ENCODE measurements around the gene MYO15A. TPM values are rescaled to one million over a fixed set of nuclear protein-coding genes. Genes with fewer than 3 reads are reported as not detected.

Gene MYO15A
- total RNA-seq, 2 experiments from 2014 or later, result 0.31 to 0.40 TPM

DNA sequence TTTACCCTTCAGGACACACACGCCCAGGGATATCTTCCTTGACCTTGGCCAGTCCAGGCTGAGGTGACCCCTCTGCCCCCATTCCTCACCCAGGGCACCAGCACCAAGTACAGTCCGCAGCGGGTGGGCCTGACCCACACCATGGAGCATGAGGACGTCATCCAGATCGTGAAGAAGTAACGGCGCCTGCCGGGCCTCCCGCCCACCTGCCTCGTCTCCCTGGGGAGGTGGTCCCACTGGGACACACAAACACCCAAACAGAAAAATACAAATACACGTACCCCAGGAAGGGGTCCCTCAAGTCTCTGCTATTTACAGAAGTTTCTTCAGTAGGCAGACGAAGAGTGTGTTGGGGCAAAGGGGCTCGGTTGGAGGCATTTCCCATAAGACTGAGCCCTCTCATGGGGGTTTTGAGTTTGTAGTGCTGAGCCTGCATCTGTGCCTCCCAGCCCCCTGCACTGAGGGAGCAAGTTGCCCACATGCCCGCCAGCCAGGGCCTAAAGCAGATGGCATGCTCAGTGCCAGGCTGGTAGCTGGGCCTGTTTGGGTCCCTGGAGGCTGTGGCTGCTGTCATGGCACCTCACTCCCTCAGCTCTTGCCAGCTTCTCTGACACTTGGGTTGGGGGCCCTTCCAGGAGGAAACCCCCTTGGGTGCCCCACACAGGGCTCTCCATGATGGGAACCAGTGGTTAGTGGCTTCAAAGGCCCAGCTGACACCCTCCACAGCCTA, 1.3 kb upstream of the MYO15A start:
- intact Hi-C loops (cut with micrococcal nuclease), result no loop called here
- no peaks in the 10 kb centered on the region for H3K4me1 Mint-ChIP-seq (ENCODE audit: low read depth)
- H3K27me3 Mint-ChIP-seq (ENCODE audit: low read depth), result no peaks in the 10 kb centered on the region
- no peaks in the 10 kb centered on the region for H3K9me3 Mint-ChIP-seq
- H3K4me3 Mint-ChIP-seq, result no peak overlapping the region
- CTCF ChIA-PET, result no interaction called here
- no peak for DNase-seq
- no peak overlapping the region for H3K27ac Mint-ChIP-seq
- peaks cover 4% of the 10 kb centered on the region for H3K36me3 Mint-ChIP-seq (ENCODE audit: low read depth)

- no peak for DNase-seq
- Mint-ChIP-seq H3K4me3 (no peak overlapping the region), H3K9me3 (no peaks in the 10 kb centered on the region), H3K27ac (no peak overlapping the region), H3K27me3 (ENCODE audit: low read depth) (no peaks in the 10 kb centered on the region), H3K4me1 (ENCODE audit: low read depth) (no peaks in the 10 kb centered on the region), H3K36me3 (ENCODE audit: low read depth) (peaks cover 4% of the 10 kb centered on the region)
- intact Hi-C loops (cut with micrococcal nuclease), result no loop called here
- CTCF ChIA-PET, result no interaction called here
These were observed 585 bp upstream of the MYO15A start for GRCh38 chr17:18107971-18108370.

GRCh38 chr17:18109935-18110485, 1.5 kb downstream of the MYO15A start:
- Mint-ChIP-seq H3K9me3 (no peaks in the 10 kb centered on the region), H3K36me3 (ENCODE audit: low read depth) (peaks cover 4% of the 10 kb centered on the region), H3K4me3 (no peak overlapping the region), H3K27me3 (ENCODE audit: low read depth) (no peaks in the 10 kb centered on the region), H3K27ac (no peak overlapping the region), H3K4me1 (ENCODE audit: low read depth) (no peaks in the 10 kb centered on the region)
- DNase-seq, result no peak
- intact Hi-C loops (cut with micrococcal nuclease), result no loop called here
- CTCF ChIA-PET, result interaction anchor here (1.7 kb wide), 1 partner anchor 31 kb away, joined by 5 read pairs; no protein-coding TSS in a partner anchor

- H3K4me3 Mint-ChIP-seq, result no peak overlapping the region
- H3K36me3 Mint-ChIP-seq (ENCODE audit: low read depth), result peaks cover 4% of the 10 kb centered on the region
- H3K27ac Mint-ChIP-seq, result no peak overlapping the region
- H3K27me3 Mint-ChIP-seq (ENCODE audit: low read depth), result no peaks in the 10 kb centered on the region
- DNase-seq, result no peak
- no peaks in the 10 kb centered on the region for H3K4me1 Mint-ChIP-seq (ENCODE audit: low read depth)
- no peaks in the 10 kb centered on the region for H3K9me3 Mint-ChIP-seq
- CTCF ChIA-PET, result interaction anchor here (1.1 to 1.7 kb wide), 2 partner anchors 13 to 31 kb away, joined by 3 to 5 read pairs; no protein-coding TSS in a partner anchor
- intact Hi-C loops (cut with micrococcal nuclease), result no loop called here
These were observed 2.1 kb downstream of the MYO15A start for GRCh38 chr17:18110636-18111145.

DNA sequence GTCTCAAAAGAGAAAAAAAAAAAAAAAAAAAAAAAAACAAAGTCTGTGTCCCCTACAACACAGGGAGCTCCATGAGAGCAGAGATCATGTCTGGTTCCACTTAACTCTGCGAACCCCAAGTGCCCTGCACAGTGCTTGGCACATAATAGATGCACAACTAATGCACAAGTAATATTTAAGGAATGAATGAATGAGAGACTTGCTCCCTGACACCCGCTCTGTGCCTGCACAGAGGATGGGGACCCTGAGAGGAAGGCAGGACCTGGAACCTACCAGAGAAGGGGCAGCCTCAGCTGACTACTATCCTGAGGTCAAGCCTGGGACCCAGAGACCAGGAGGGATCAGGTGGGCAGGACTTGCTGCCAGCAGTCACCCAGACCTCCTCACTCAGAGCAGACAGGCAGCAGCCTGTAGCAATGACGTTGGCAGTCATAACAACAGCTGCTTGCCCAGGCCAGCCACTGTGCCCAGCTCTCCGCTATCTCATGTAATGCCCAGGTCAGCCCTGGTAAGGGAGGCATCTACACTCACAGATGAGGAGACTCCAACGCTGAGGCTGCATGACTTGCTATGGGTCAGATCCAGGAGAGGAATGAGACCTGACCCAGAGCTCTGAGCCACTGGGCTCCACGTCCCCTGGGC, 2.9 kb downstream of the MYO15A start:
- DNase-seq, result no peak

GRCh38 chr17:18115517-18115916, 7.0 kb downstream of the MYO15A start:
- Mint-ChIP-seq H3K9me3 (peaks cover 3% of the 10 kb centered on the region), H3K4me3 (no peak overlapping the region), H3K36me3 (ENCODE audit: low read depth) (no peaks in the 10 kb centered on the region), H3K4me1 (ENCODE audit: low read depth) (no peaks in the 10 kb centered on the region), H3K27ac (no peak overlapping the region), H3K27me3 (ENCODE audit: low read depth) (no peaks in the 10 kb centered on the region)
- no peak for DNase-seq
- intact Hi-C loops (cut with micrococcal nuclease), result no loop called here
- CTCF ChIA-PET, result no interaction called here

More for the DNA sequence above, 2.9 kb downstream of the MYO15A start:
- intact Hi-C loops (cut with micrococcal nuclease), result no loop called here
- CTCF ChIA-PET, result interaction anchor here (1.1 to 1.7 kb wide), 2 partner anchors 13 to 30 kb away, joined by 3 to 5 read pairs; no protein-coding TSS in a partner anchor
- Mint-ChIP-seq H3K36me3 (ENCODE audit: low read depth) (peaks cover 4% of the 10 kb centered on the region), H3K27me3 (ENCODE audit: low read depth) (no peaks in the 10 kb centered on the region), H3K27ac (no peak overlapping the region), H3K9me3 (no peaks in the 10 kb centered on the region), H3K4me3 (no peak overlapping the region), H3K4me1 (ENCODE audit: low read depth) (no peaks in the 10 kb centered on the region)

DNA sequence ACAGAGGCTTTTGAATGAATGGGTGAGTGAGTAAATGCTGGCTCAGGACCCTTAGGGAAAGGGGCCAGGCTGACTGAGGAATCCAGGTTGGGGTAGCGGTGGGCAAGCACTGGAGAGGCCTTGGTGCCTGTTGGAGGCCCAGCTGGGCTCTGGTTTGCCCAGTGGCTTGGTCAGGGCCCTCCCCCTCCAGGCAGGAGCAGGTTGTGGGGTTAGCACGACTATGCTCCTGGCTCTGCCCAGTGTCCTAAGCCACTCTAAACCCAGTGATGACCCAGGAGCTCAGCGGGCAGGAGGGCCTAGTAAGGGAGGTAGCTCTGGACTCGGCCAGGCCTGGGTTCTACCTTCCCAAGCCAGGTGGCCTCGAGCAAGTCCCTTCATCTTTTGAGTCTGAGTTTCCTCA, 7.5 kb downstream of the MYO15A start:
- no peak for DNase-seq
- CTCF ChIA-PET, result no interaction called here
- Mint-ChIP-seq H3K4me3 (no peak overlapping the region), H3K27ac (no peak overlapping the region), H3K27me3 (ENCODE audit: low read depth) (no peaks in the 10 kb centered on the region), H3K36me3 (ENCODE audit: low read depth) (no peaks in the 10 kb centered on the region), H3K4me1 (ENCODE audit: low read depth) (no peaks in the 10 kb centered on the region), H3K9me3 (peaks cover 3% of the 10 kb centered on the region)
- intact Hi-C loops (cut with micrococcal nuclease), result no loop called here

DNA sequence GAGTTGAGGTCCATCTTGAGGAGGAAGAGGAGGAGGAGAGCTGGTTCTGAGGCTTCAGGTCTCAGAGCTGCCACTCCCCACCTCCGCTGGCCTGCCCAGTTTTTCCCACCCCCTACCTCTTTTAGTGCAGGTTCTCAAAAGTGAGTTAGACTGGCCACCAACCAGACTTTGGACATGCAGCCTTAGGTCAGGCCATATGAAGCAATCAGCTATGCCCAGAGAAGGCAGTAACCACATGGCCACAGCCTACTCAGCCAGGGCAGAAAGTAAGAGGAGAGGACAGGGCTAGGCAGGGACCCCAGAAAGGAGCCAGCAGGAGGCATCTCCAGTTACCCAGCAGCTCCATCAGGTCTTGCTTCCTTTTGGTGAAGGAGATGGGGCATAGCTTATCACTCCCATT, 9.0 kb downstream of the MYO15A start:
- Mint-ChIP-seq H3K9me3 (peaks cover 3% of the 10 kb centered on the region), H3K27me3 (ENCODE audit: low read depth) (no peaks in the 10 kb centered on the region), H3K4me3 (no peak overlapping the region), H3K4me1 (ENCODE audit: low read depth) (no peaks in the 10 kb centered on the region), H3K36me3 (ENCODE audit: low read depth) (no peaks in the 10 kb centered on the region), H3K27ac (no peak overlapping the region)
- intact Hi-C loops (cut with micrococcal nuclease), result no loop called here
- no peak for DNase-seq
- CTCF ChIA-PET, result interaction anchor here (0.5 kb wide), 1 partner anchor 191 kb away, joined by 3 read pairs; no protein-coding TSS in a partner anchor

DNA sequence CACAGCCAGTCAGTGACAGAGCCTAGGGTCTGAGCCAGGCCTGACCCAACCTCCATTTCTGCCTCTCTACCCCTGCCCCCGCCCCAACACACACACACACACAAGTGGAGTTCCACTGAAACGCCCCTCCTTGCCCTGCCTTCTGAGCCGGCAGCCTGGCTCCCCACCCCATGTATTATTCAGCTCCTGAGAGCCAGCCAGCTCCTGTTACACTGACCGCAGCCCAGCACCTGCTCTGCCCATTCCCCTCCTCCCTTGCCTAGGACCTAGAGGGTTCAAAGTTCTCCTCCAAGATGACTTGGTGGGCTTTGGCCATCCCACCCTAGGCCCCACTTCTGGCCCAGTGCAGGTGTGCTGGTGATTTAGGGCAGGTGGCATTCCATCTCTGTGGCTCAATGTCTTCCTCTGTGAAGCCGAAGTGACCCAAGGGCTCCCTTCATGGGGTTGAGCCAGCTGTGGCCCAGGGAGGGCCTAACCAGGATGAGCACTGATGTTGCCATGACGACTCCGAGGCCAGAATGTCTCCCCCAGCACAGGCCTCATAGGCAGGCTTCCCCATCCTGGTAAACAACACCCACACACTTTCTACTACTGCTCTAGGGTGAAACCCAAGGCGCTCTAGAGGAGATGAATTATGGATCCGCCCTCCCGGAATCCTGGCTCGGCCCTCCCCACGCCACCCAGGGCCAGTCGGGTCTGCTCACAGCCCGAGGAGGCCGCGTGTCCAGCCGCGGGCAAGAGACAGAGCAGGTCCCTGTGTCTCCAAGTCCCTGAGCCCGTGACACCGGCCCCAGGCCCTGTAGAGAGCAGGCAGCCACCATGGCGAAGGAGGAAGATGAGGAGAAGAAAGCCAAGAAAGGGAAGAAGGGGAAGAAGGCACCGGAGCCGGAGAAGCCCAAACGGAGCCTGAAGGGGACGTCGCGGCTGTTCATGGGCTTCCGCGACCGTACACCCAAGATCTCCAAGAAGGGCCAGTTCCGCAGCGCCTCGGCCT, 9.7 kb downstream of the MYO15A start:
- H3K27ac Mint-ChIP-seq, result no peak overlapping the region
- H3K27me3 Mint-ChIP-seq (ENCODE audit: low read depth), result no peaks in the 10 kb centered on the region
- no peak overlapping the region for H3K4me3 Mint-ChIP-seq
- no peaks in the 10 kb centered on the region for H3K4me1 Mint-ChIP-seq (ENCODE audit: low read depth)
- H3K9me3 Mint-ChIP-seq, result peaks cover 3% of the 10 kb centered on the region
- no peak for DNase-seq
- no peaks in the 10 kb centered on the region for H3K36me3 Mint-ChIP-seq (ENCODE audit: low read depth)
- CTCF ChIA-PET, result no interaction called here
- intact Hi-C loops (cut with micrococcal nuclease), result no loop called here

- Mint-ChIP-seq H3K27me3 (ENCODE audit: low read depth) (no peaks in the 10 kb centered on the region), H3K36me3 (ENCODE audit: low read depth) (no peaks in the 10 kb centered on the region), H3K27ac (no peak overlapping the region), H3K4me1 (ENCODE audit: low read depth) (no peaks in the 10 kb centered on the region), H3K4me3 (no peak overlapping the region), H3K9me3 (peaks cover 3% of the 10 kb centered on the region)
- DNase-seq, result no peak
- CTCF ChIA-PET, result no interaction called here
- intact Hi-C loops (cut with micrococcal nuclease), result no loop called here
These were observed 10.7 kb downstream of the MYO15A start for GRCh38 chr17:18119166-18119745.

DNA sequence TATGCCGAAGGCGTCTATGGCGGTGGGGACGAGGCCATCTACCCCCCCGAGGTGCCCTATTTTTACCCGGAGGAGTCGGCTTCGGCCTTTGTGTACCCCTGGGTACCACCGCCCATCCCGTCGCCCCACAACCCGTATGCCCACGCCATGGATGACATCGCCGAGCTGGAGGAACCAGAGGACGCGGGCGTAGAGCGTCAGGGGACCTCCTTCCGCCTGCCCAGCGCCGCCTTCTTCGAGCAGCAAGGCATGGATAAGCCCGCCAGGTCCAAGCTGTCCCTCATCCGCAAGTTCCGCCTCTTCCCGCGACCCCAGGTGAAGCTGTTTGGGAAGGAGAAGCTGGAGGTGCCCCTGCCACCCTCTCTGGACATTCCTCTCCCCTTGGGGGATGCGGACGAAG, 11.4 kb downstream of the MYO15A start:
- peaks cover 3% of the 10 kb centered on the region for H3K9me3 Mint-ChIP-seq
- no peaks in the 10 kb centered on the region for H3K4me1 Mint-ChIP-seq (ENCODE audit: low read depth)
- no peak overlapping the region for H3K4me3 Mint-ChIP-seq
- H3K36me3 Mint-ChIP-seq (ENCODE audit: low read depth), result no peaks in the 10 kb centered on the region
- intact Hi-C loops (cut with micrococcal nuclease), result no loop called here
- no peaks in the 10 kb centered on the region for H3K27me3 Mint-ChIP-seq (ENCODE audit: low read depth)
- no peak for DNase-seq
- H3K27ac Mint-ChIP-seq, result no peak overlapping the region
- CTCF ChIA-PET, result no interaction called here
